Stimulated activated CD4-positive, alpha-beta T cell treated with anti-CD3 and anti-CD28 coated beads, Interleukin-1b, Interleukin-23, amount 100 ng/mL, for 1 hour (primary cell): Measurements from ENCODE around the gene ZNF680.
"Not testable (repeated sequence)": the region's sequence is repeated elsewhere in the genome, so short reads cannot be mapped to it uniquely, and the experiment has no call there.

Source experiments
- DNase-seq, 2 donors: peaks; one replicate each; pipeline ENCODE4 v3.0.0-alpha.2; 2020; ENCODE audit warnings: low read depth in 2 of 2

Gene ZNF680

GRCh38 chr7:64562626-64563278 lies at the start of gene ZNF680:
ZNF680 (minus strand) TSS chr7:64563071; CDS start chr7:64562954, 117 bp downstream.
- DNase-seq, result peak; percentile 69 to 73

GRCh38 chr7:64612452-64612851 lies 49.6 kb upstream of the ZNF680 start:
- DNase-seq, result no peak

- no peak for DNase-seq
These were observed 48.8 kb upstream of the ZNF680 start for GRCh38 chr7:64611717-64612116.

DNA sequence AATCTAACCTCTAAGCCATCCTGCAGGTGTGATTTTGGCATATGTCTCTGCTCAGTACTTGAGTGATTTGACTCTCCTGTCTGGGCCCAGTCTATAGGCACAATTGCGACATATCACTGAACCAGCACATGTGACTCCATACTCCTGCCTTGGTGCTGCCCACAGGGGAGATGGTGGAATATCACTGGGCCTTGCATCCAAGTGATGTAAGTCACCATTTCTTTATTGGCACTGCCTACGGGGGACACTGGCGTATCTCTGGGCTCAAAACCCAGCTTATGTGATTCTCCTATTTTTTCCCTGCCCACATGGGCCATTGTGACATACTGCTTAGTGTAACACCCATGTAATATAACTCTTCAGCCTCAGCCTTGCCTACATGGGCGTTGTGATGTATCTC lies 48.1 kb upstream of the ZNF680 start:
- DNase-seq, result no peak

- DNase-seq, result no peak
These were observed 45.4 kb upstream of the ZNF680 start for GRCh38 chr7:64608116-64608910.

GRCh38 chr7:64606385-64606784 lies 43.5 kb upstream of the ZNF680 start:
- no peak for DNase-seq

DNA sequence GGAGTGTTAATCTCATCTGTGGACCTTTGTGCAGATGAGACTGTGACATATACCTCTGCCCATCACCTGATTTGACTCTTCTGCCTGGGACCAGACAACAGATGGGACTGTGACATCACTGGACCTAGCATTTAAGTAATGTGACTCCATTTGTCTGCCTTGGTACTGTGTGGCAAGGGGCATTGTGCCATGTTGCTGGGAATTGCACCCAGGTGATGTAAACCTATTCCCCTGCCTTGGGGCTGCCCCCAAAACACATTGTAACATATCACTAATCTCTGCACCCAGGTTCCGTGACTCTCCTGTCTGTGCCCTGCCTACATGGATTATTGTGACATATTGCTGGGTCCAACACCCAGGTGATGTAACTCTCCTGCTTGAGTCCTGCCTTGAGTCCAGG lies 40.4 kb upstream of the ZNF680 start:
- no peak for DNase-seq

DNA sequence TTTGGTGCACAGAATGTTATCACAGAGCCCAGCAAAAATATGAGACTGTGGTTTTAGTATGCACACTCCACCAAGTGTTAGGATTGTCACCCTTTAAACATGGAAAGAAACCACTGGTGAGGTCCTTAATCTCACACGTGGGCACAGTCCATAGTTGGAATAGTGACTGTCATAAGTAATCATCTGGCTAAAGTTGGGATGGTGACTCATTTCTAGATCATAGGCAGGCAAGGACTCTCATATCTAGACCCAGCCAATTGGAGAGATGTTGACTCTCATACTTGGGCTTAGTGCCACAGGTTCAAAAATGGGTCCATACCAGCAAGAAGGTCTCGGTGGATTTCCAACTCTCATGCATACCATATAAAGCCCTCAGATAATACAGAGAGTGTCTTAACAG lies 39.6 kb upstream of the ZNF680 start:
- DNase-seq, result no peak

DNA sequence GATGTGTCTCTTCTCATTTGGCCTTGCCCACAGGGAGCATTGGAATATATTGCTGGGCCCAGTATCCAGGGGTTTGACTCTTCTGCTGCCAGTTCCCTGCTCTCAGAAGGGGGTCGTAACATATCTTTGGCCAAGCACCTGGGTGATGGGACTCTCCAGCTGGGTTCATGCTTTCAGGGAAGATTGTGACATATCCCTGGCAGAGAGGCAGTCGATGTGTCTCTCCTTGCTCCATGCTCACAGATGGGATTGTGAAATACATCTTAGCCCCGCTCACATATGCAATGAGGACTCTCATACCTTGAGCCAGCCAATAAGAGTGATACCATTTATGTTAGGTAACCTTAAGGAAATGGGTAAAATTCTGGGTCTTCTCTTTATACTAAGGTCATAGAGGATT lies 39.2 kb upstream of the ZNF680 start:
- no peak for DNase-seq

- no peak for DNase-seq
These were observed 36.5 kb upstream of the ZNF680 start for GRCh38 chr7:64599359-64599758.

- no peak for DNase-seq
These were observed 28.1 kb upstream of the ZNF680 start for GRCh38 chr7:64590971-64591370.

DNA sequence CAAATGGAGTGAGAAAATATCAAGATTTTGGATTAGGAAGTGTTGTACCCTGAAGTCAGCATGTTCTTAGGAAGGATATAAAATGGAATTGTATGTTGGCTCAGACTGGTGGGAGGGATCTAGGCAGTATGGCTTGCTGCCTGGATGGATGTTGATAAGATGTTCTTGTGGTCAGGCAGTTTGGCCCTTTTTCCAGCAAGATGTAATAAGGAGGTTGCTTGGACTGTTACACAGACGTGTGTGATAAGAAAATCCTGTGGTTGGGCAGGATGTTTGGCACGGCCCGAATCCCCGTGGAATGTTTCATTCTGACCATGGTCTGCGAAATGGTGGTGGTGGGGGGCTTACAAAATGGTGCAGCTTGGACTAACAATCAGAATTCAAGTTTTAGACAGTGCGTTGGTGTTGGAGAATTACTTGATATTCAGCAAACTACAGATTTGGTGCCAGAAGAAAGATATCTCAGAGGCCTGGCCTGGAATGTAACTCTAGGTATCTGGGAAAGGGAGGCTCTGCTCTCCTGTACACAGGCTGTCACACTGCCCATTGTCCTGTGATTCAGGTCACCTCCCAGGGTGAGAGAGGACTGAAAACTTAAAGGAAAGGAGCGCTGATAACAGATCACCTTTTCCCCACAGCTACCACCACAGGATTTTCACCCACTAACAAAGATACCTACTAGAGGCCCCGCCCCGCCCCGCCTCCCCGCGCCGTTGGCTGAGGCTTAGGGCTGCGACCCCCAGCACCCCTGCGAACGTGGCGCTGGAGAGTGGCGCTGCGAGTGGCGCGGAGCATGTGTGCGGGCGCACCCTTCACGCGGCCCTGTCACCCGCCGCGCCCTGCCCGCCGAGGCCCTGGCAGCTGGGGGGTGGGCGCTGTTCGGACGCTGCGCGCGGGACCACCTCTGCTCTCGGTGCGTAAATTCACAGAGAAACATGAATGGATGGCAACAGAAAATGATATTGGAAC lies 19.3 kb upstream of the ZNF680 start:
- no peak for DNase-seq

DNA sequence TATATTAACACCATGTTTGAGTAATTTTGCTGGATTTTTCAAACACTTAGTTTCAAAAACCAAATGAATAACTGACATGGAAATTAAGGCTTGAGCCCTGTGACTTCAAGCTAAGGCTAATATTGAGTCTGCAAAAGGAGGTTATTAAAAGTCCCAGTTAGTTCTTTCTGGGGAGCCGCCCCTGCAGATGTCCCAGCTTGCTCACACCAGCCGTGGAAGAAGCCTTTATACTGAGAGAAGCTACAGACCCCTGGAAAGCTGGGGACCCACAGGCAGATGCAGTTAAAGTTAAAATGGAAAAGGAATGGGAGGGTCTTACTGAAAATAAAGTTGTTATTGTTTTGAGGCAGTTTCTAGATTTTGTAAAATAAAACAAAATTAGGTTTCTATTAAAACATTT lies 18.5 kb upstream of the ZNF680 start:
- no peak for DNase-seq

GRCh38 chr7:64574540-64575099 lies 11.7 kb upstream of the ZNF680 start:
- DNase-seq, result no peak

DNA sequence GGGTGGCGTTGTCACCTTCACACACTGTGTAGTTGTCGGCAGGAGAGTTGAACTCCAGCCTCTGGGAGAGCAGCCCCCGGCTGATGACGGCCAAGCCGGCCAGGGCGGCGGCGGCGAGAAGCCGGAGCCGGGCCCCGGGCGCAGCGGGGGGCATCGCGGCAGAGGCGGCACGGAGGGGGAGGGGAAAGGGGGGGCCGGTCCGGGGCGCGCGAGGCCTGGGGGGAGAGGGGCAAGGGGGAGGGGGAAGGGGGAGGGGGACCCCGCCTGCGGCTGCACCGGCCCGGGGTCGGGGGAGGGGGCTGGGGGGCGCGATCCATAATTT lies 7.4 kb upstream of the ZNF680 start:
- not testable (repeated sequence) for DNase-seq

DNA sequence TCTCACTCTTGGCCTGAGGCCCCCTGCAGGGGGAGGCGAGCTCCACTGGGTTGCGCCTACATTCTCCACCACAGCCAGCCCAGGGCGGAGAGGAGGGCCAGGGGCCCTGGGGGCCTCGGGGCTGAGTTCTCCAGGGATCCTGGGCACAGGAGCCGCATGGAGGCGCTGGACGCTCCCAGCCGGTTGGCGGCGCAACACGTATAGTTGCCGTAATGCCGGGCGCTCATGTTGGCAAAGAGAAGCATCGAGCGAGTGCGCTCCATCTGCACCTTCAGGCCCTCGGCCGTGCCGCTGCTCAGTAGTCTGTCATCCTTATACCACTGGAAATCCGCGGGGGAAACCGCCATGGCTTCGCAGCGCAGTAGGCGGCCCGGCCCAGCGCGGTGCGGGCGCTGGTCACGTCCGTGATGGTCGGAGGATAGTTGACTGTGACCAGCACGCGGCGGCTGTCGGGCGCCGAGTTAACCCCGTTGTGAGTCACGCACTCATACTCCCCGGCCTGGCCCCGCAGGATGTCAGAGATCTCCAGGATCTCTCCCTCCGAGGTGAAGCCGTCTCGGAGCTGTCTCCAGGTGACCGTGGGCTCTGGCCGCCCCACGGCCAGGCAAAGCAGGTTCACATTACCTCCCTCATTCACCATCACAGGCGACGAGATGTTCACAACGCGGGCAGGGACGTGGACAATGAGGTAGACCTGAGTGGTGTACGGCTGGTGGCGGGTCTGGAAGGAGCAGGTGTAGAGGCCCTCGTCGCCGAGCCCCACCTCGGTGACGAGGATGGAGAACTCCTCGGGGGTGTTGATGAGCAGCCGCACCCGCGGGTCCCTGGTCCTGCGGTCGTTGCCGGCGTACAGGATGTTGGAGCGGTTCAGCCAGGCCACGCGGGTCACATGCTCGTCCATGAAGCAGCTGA lies 6.8 kb upstream of the ZNF680 start:
- peak in 1 of 2 donors; percentile 4 for DNase-seq

DNA sequence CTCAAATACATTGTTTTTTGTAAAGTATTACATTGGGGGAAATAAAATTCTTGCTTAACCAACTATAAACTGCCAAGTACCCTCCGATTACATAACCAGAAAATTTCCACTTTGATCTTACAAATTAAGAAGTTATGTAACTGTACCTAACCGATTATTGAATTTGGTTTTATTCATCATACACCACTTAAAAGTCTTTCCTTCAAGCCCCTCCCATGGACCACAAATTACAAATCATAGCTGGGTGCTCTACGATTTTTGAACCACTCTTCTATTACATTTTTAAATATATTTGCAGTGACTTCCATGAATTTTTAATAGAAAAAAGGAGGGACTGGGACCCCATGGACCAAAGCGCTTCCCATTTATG lies 630 bp downstream of the ZNF680 start:
- no peak for DNase-seq

DNA sequence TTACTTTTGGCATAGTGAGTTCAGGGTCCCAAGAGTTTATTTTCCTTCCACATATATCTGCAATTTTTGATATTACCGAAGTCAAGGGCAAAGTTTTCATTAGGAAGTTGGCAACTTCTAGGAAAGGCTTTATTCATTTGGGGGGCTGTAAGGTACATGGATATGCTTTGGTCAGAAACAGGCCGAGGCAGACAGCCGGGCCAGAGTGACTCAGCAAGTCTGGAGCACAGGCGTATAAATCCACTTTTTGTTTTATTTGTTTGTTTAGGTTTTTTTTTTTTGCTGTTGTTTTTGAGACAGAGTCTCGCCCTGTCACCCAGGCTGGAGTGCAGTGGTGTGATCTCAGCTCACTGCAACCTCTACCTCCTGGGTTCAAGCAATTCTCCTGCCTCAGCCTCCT lies 3.7 kb downstream of the ZNF680 start:
- no peak for DNase-seq

- no peak for DNase-seq
These were observed 4.1 kb downstream of the ZNF680 start for GRCh38 chr7:64558781-64559180.

GRCh38 chr7:64558323-64558705 lies 4.6 kb downstream of the ZNF680 start:
- no peak for DNase-seq
